AG09319 (cell line): ENCODE data around the gene TNIP1.
A peak's percentile ranks its signal among the peaks of the same experiment; 100 is the strongest.

Source experiments
- DNase-seq: peaks from one replicate; pipeline ENCODE4 v3.0.0-alpha.2; 2010; ENCODE audit warnings: low read depth; ENCODE audit errors: extremely low read depth
- CTCF ChIP-seq: IDR thresholded peaks from 2 replicates; pipeline ENCODE4 v1.5.1; 2011; ENCODE audit warnings: low read depth, mild to moderate bottlenecking, inconsistent platforms, low read length, moderate library complexity

Gene TNIP1

GRCh38 chr5:151123897-151124751 is 43.3 kb upstream of the TNIP1 start:
- no peak for DNase-seq
- no peak for TF ChIP-seq CTCF

DNA sequence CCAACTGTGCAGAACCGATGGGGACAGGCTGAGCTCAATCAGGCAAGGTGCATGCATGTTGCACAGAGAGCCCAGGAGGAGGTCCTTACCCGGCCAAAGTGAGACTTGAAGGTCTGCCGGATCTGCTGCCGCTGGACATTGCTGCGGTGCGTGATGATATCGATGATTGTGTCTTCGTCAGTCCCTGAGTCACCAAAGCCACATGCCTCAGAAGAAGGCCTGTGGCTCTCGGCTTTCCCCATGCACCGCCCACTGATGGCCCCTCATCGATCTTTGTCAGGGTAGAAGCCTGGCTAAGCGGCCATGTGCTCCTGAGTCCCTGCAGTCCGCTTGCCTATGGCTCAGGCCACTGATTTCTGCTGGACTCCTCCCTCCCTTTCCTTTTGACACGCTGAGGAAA is 42.0 kb upstream of the TNIP1 start:
- no peak for TF ChIP-seq CTCF

DNA sequence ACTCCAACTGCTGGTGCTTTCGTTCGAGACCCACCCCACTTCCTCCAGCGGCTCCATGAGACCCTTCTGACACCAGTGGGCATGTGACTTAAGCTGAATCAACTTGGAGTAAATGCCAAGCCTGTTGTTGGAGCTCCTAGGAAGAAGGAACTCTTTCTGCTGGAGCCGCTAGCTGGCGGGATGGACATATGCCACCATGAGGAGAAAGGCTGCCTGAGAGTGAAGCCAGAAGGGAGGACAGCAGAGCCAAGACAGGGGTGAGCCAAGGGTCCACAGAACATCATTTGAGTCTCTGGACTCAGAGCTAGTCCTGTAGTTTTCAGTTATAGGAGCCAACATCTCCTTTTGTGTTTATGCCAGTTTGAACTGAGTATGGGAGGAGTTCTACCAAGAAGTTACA is 40.8 kb upstream of the TNIP1 start:
- no peak for TF ChIP-seq CTCF
- DNase-seq = no peak

More for the DNA sequence above, 42.0 kb upstream of the TNIP1 start:
- no peak for DNase-seq

GRCh38 chr5:151121095-151121494 is 40.3 kb upstream of the TNIP1 start:
- TF ChIP-seq CTCF = no peak
- no peak for DNase-seq

GRCh38 chr5:151118913-151119575 is 38.2 kb upstream of the TNIP1 start:
- TF ChIP-seq CTCF = no peak
- DNase-seq = no peak

DNA sequence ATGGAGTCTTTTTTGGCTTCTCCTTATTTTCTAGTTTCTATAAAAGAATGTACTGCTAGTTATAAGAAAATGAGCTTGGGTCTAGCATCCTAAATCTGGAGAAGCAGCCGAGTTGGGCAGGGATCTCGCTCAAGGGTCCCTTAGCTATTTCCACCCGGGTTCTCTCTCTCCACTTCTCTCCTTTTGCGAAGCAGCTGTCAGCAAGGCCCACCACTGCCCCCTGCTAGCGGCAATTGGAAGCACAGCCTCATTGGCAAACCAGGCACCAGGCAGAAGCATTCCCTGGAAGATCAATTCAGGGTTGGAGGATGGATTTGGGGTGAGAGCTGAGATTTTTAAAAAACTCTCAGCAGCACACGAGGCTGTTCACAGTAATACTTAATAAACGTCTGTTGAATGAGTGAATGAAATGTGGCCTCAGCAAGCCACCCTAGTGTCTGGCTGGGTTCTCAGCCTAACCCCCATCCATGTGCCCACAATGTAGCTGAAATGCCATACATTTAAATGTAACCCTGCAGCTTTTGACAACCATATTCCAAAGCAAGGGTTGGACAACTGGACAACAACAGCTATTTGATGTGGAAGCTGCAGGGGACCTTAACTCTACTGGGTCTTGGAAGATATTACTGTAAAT is 34.6 kb upstream of the TNIP1 start:
- peak; percentile 98 for TF ChIP-seq CTCF
- DNase-seq = peak; percentile 28

DNA sequence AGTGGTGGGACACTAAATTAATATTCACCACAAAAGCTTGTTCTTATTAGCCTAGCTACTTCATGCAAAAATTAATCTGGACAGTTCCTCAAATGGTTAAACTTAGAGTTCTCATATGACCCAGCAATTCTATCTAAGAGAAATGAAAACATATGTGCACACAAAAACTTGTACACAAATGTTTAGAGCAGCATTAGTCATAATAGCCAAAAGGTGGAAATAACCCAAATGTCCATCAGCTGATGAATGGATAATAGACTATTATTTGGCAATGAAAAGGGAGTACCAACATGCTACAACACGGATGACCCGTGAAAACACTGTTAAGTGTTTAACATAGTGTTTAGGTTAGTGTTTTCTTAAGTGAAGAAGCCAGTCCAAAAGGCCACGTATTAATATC is 32.8 kb upstream of the TNIP1 start:
- DNase-seq = no peak
- TF ChIP-seq CTCF = no peak
